VCaP (cell line): ENCODE measurements around the gene SP2.
A peak's percentile ranks its signal among the peaks of the same experiment; 100 is the strongest.

Source experiments
- H3K27ac ChIP-seq: fragments of 450-650 bp; 2 replicates; pipeline ENCODE4 v1.5.1; 2017
- CTCF ChIP-seq: fragments of 450-650 bp; conservative IDR thresholded peaks from 2 replicates; pipeline ENCODE4 v1.5.1; 2017; ENCODE audit warnings: mild to moderate bottlenecking, moderate library complexity

SP2 gene

GRCh38 chr17:47950448-47950847, 54.4 kb downstream of the SP2 start:
- no peak for TF ChIP-seq CTCF
- H3K27ac ChIP-seq, result peak overlapping the region; percentile 91

DNA sequence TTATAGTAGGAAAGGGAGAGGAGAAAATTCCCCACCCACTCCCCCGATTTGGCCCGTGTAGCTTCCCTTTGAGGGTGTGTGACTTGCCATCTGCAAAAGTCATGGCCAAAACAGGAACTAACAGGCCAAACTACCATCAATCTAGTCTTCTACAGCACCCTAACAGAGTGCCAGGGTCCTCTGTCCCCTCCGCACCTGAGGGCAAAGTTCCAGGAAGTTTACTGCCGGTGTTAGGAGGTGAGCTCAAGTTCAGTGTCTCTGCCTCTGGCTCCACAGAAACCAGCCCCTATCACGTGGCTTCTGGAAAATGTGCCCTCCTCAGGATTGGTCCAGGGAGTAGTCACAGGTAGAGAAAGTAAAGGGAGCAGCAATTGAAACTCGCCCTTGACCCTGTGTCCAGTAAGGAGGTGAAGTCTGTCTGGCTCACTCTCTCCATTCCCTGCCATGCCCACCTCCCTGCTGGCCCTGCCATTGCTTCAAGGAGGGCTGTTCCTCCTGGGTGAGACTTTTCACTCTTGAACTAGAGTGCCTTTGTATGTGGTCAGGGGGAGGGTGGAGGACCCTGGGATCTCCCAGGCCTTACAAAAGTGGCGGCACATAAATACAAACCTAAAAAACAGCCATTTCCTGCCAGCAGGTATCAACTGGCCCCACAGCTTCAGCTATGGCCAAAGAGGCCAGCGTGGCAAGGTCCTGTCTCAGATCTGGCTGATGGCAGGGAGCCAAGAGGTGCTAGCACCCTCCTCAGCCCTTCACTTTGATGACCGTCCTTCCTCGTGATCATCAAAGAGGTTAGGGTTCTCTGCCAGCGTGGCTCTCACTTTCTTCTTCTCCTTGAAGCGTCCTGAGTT, 56.4 kb downstream of the SP2 start:
- peak overlapping the region; percentile 91 for H3K27ac ChIP-seq
- TF ChIP-seq CTCF, result no peak

GRCh38 chr17:47953909-47954308, 57.9 kb downstream of the SP2 start:
- no peak; the same call in 1 of the 2 replicates for TF ChIP-seq CTCF
- H3K27ac ChIP-seq, result peak overlapping the region; percentile 91

GRCh38 chr17:47955497-47956461, 59.7 kb downstream of the SP2 start:
- H3K27ac ChIP-seq, result peak overlapping the region; percentile 91
- TF ChIP-seq CTCF, result no peak

- no peak for TF ChIP-seq CTCF
- H3K27ac ChIP-seq, result peak overlapping the region; percentile 91
Measured at GRCh38 chr17:47956791-47957590, 61.0 kb downstream of the SP2 start.

GRCh38 chr17:47957591-47958490, 61.8 kb downstream of the SP2 start, which contains the start of gene PRR15L:
Gene PRR15L (minus strand): TSS chr17:47957883. CDS start chr17:47953234, 4,649 bp downstream.
- TF ChIP-seq CTCF, result no peak
- H3K27ac ChIP-seq, result peak within 1 kb of the TSS; percentile 91
